HG03439 (cell line): Measurements from ENCODE around the gene MYL7.

Source experiments
- ATAC-seq: cut with Tn5 transposase; IDR thresholded peaks from one replicate; pipeline ENCODE4 v1.9.1; 2021; ENCODE audit warnings: mild to moderate bottlenecking, moderate library complexity; ENCODE audit not compliant: unreplicated experiment

Gene MYL7

DNA sequence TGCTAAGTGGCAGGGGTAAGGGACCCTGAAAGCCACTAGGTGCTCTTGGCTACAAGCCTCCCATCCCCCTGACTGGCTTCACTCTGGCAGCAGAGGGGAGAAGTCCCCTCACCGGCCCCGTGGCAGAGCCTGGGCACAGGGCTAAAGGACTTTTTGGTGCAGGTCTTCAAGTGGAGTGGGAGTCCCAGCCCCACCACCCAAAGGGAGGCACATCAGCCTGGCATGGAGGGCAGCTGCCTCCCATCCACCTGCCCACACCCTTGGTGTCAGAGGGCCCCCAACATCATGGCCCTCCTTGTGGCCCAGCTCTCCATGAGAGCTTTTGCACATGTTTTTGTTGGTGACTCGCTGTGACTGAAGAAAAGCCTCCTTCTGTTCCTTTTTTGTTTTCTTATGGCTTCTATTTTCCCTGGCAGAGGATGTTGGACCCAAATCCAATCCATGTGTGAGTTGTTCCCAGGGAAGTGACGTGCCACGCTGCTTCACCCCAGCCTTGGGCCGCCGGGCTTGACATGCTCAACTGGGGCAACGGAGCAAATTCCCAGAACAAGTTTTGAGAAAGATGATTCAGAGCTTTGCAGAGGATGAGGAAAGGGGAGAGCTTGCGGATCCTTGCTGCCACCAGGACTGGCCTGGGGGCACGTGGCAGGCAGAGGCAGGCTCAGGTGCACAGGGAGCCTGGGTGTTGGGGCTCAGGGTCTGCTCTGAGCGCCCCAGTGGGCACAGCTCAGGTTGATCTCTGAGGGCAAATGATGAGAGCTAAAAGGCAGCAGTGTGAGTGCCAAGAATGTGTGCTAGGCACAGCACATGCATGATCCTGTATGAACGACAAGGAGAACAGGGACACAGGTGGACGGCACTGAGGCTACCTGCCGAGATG is 38.9 kb downstream of the MYL7 start:
- no peak for ATAC-seq

GRCh38 chr7:44101303-44101965 is 39.7 kb downstream of the MYL7 start:
- no peak for ATAC-seq

GRCh38 chr7:44100458-44101302 is 40.5 kb downstream of the MYL7 start:
- ATAC-seq = no peak

- ATAC-seq = no peak
Measured at GRCh38 chr7:44099669-44100068, 41.5 kb downstream of the MYL7 start.

GRCh38 chr7:44098092-44099068 is 42.8 kb downstream of the MYL7 start:
- no peak for ATAC-seq

DNA sequence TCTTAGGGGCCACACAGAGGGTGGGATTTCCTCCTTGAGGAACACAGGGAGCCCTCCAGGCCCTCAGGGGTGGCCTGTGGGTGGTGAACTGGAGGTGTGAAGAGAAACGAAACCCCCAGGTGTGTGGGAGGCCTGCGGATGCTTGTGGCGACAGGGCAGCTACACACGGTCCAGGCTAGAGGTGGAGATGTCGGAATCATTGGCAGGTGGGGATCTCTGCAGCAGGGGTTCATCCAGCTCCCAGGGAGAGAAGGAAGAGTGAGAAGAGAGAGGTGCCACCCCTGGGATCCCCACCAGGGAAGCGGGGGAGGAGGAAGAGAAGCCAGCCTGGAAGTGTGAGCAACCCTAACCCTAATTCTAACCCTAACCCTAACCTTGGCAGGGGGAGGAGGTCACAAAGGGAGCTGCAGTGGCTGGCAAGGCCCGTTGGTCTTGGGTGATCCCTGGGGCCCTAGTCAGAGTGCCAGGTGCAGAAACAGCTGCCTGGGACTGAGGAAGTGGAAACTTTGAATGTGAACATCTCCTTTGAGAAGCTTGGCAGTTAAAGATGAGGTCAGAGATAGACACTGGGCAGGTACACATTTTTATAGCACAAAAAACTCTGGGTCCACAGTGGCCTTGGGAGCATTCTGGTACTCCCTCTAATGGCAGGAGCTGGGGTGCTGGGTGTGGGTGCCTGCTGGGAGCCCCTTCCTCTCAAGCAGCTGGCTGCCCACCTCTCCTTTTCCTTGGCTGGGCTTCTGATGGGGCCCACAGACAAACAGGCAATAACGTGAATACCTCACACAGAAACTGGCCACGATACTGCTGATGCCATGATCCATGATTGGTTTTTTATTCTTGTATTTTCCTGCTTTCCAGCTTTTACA is 43.8 kb downstream of the MYL7 start:
- peak; percentile 48 for ATAC-seq

DNA sequence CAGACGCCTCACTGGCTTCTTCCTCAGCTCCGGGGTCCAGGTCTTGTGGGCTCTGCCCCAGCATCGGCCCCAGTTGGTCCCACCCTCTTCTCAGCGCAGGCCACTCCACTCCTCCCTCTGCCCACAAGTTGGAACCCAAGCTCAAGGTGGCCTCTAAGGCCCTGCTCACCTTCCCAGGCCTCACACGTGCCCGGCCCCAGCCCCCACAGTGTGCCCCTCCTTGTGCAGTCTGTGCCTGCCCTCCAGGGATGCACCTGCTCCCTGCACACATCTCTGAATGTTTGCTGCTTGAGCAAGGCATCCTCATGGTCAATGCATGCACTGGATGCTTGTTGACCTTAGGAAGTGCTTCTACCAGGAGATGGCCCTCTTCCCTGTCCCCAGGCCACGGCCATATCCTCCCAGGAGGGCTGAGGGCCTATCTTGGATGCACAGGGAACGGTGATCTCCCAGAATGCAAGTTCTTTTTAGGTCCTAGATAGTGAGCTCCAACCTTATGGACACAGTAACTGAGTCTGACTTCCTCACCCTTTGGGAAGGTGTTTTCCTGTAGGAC is 44.7 kb downstream of the MYL7 start:
- no peak for ATAC-seq

DNA sequence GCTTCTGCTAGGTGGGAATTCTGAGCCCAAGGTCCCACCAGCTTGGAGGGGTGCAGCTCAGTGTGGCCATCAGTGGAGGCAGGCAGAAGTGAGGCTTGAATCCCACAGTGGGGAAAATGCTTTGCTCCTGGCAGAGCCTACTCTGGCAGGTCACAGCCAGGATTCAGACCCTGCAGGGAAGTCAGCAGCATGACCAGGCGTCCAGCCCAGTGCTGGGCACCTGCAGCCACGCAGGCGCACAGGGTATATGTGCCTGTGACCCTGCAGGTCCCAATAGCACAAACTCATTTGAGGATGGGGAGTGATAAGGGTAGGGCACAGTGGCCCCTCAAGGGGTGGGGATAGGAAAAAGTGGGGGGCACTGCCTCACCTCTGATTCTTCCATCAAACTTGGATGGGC is 45.4 kb downstream of the MYL7 start:
- ATAC-seq = no peak

GRCh38 chr7:44094883-44095592 is 46.1 kb downstream of the MYL7 start:
- no peak for ATAC-seq

DNA sequence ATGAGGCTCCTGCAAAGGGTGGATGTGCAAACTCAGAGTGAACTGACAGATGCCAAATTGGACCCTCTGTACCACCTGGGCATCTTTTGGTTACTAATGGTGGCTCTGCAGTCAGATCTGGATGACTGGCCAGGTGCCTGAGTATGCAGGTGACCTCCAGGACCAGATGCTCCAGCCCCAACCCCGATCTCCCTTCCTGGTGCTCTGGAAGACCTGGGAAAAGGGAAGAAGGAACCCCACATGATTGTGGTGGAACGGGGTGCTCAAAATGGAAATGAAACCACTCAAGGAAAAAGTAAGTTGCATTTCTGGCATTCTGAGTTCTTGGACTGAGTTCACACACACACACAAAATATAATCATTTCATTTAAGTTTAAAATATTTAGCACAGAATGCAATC is 46.8 kb downstream of the MYL7 start:
- no peak for ATAC-seq

- ATAC-seq = no peak
Measured at GRCh38 chr7:44093102-44093641, 48.0 kb downstream of the MYL7 start.
